ENCODE data around the gene DAZAP1.
"Not testable (repeated sequence)": the region's sequence is repeated elsewhere in the genome, so short reads cannot be mapped to it uniquely, and the experiment has no call there.

DAZAP1 gene

GRCh38 chr19:1474765-1475351 lies 67.5 kb downstream of the DAZAP1 start:
- DNase-seq: no peak

GRCh38 chr19:1475751-1476437 lies 68.5 kb downstream of the DAZAP1 start:
- no peak for DNase-seq

GRCh38 chr19:1477056-1477455 lies 69.7 kb downstream of the DAZAP1 start:
- DNase-seq: not testable (repeated sequence)

DNA sequence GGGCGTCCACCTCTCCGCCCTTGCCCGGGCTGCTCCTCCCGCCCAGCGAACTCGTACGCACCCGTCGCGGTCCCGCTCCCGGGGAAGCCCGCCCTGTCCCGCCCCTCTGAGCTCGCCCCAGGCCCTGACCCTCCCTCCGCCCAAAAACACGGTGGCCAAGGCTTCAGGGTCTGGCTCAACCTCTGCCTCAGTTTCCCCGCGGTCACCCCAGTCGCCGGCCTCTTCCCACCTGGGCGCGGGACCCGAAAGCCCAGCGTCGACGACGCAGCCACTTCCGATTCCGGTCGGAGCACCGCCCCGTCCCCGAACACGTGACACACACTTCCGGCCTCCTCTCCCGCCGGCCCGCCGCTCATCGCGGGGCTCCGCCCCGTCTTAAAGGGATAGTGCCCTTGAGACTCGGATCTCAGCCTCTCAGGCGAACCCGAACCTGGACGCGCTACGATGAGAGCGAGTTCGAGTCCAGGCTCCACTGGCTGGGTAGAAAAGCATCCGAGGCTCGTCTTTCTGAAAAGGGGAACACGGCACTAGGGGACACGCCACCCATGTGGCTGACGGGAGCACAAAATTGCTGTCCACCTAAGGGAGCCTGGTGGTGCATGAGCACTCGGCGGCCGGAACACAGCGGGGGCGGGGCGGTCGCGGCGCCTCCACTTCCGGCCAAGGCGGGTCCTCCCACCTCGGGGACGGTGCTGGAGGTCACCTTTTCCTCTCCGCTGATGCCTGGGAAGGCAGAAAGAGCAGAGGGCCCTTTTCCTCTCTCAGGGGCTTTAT lies 71.7 kb downstream of the DAZAP1 start, which contains the start of gene C19orf25:
TSS of gene C19orf25 (minus strand) at position 282 of the 774 bp plus-strand sequence. CDS start 312 bp downstream, outside the sequence.
- peak; percentile 62 for DNase-seq

DNA sequence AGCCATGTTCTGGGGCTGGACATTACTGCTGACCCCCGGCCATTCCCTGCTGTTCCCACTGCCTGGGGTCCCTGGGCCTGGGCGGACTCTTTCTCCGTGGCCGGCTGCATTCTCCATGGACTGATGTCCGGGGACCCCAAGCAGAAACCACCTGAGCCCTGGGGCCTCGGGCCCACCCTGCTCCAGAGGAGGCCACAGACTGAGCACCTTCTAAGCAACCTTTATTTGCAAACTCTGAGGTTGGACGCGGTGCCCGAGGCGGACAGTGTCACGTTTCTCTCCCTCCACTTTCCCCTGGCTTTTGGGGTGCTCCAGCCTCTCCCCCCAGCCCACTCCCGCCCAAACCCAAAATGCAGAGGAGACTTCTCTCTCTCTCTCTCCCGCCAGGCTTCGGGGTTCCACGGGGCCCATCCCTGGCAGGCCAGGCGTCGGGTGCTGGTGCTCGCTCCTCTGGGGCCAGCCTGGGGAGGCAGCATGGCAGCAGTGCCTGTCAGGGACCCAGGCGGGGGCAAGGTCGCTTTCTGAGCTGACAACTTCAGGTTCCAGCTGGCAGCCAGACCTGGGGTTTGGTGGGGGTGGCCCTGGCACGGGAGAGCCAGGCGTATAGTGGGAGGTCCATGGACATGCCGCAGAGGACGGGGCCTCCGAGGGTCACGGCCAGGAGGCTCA lies 74.0 kb downstream of the DAZAP1 start:
- no peak for DNase-seq

- DNase-seq: no peak
Measured at GRCh38 chr19:1481893-1482360, 74.5 kb downstream of the DAZAP1 start.

DNA sequence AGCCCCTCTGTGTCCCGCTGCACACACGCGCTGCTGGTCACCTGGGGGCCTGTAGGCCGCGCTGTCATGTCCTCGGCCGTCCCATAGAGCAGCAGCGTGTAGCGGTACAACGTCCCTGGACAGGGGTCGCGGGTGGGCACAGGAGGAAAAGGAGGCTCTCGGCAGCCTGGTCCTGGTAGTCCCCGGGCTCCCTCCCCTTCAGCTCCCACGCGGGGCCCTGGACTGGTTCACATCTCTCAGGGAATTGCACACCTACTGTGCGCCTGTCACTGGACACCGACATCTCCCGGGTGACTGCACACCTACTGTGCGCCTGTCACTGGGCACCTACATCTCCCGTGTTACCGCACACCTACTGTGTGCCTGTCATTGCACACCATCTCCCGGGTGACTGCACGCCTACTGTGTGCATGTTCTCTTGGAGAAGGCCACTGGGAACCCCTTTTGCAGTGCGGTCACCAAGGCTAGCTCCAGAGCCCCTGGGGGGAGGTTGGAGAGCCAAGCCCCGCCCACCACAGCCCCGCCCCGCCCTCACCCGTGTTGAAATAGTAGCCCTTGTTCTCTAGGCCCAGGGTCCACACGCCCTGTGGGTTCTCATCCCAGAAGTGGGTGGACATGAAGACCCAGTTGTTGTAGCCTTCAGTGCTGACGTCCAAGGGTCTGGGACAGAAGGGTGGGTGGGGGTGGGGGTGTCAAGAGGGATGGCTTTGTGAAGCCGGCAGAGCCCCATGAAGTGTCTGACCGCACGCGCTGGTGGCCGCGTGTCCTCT lies 75.2 kb downstream of the DAZAP1 start:
- DNase-seq: no peak

- no peak for DNase-seq
Measured at GRCh38 chr19:1483131-1483978, 76.0 kb downstream of the DAZAP1 start.

DNA sequence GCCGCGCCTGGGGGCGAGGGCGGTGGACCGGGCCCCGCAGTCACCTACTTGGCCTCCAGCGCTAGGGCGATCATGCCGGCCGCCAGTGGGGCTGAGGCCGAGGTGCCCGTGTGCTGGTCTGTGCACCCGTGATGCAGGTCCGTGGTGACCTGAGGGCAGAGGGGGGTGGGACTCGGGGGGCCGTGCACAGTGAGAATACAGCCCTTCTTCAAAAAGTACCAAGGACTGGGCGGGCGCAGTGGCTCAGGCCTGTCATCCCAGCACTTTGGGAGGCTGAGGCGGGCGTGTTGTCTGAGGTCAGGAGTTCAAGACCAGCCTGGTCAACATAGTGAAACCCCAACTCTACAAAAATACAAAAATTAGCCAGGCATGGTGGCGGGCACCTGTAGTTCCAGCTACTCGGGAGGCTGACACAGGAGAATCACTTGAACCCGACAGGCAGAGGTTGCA lies 76.6 kb downstream of the DAZAP1 start:
- DNase-seq: no peak

Measured in NCI-H510A treated with DMSO at 0.1 percent for 48 hours (cell line).